ENCODE data around the gene PREP.

GRCh38 chr6:105336986-105337385 is 65.9 kb downstream of the PREP start:
- TF ChIP-seq POLR2A (IDR thresholded peaks at IDR 0.05), result no peak
- no peak for TF ChIP-seq CTCF (IDR thresholded peaks at IDR 0.05)

Data from testis (tissue), 2 donors.